Fibroblast of pulmonary artery (primary cell): ENCODE measurements around the gene PLEKHS1.

ENCODE experiments used
- DNase-seq: peaks from one replicate; pipeline ENCODE4 v3.0.0-alpha.2; 2010; ENCODE audit warnings: low read depth
- H3K4me3 ChIP-seq: replicated peaks from 2 replicates; pipeline ENCODE4 v1.5.1; 2011; ENCODE audit warnings: low read depth, mild to moderate bottlenecking, control low read depth, low read length, moderate library complexity
- TF ChIP-seq, protein P1 (sequence below): IDR thresholded peaks from 2 replicates; pipeline ENCODE4 v1.5.1; 2011; ENCODE audit warnings: mild to moderate bottlenecking, control low read depth, low read length, inconsistent platforms; ENCODE audit errors: missing control alignments

The PLEKHS1 gene

DNA sequence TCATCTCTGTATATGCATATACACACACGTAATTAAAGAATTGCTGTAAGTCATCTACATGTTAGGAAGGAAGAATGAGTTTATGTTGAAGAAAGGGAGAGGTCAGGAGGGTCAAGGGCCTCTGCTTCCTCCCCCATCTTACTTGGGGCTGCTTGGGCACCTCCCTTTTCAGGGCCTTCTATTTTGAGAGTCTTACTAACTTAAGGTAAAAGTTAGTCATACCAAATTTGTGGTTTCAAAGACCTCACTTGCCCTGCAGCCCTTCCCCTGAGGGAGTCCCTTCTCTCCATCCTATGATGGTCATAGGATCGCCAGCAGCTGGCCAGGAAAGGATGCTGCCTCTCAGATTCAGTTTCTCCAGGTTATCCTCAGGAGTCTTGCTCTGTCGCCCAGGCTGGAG is 2.6 kb downstream of the PLEKHS1 start:
- no peak overlapping the region for H3K4me3 ChIP-seq
- no peak for DNase-seq
- TF ChIP-seq, protein P1, sequence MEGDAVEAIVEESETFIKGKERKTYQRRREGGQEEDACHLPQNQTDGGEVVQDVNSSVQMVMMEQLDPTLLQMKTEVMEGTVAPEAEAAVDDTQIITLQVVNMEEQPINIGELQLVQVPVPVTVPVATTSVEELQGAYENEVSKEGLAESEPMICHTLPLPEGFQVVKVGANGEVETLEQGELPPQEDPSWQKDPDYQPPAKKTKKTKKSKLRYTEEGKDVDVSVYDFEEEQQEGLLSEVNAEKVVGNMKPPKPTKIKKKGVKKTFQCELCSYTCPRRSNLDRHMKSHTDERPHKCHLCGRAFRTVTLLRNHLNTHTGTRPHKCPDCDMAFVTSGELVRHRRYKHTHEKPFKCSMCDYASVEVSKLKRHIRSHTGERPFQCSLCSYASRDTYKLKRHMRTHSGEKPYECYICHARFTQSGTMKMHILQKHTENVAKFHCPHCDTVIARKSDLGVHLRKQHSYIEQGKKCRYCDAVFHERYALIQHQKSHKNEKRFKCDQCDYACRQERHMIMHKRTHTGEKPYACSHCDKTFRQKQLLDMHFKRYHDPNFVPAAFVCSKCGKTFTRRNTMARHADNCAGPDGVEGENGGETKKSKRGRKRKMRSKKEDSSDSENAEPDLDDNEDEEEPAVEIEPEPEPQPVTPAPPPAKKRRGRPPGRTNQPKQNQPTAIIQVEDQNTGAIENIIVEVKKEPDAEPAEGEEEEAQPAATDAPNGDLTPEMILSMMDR: no peak

DNA sequence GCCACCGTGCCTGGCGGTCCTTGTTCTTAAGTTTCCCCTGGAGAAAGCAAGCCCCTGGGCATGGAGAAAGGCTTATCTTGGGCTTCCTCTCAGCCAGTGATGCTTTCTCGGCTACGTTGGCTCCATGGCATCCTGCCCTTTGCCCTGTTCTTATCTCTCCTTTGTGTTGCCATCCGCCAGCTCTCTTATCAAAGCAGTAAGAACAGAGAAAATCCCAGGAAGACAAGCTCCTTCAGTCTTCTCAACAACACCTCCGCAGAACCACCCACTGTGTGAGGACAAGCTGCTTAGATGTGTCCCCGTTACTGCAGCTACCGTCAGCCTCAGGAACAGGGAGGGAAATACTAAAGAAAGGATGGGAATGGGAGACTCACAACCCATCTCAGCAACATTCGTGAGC is 3.3 kb downstream of the PLEKHS1 start:
- DNase-seq: no peak
- H3K4me3 ChIP-seq: no peak overlapping the region
- TF ChIP-seq, protein P1: no peak

DNA sequence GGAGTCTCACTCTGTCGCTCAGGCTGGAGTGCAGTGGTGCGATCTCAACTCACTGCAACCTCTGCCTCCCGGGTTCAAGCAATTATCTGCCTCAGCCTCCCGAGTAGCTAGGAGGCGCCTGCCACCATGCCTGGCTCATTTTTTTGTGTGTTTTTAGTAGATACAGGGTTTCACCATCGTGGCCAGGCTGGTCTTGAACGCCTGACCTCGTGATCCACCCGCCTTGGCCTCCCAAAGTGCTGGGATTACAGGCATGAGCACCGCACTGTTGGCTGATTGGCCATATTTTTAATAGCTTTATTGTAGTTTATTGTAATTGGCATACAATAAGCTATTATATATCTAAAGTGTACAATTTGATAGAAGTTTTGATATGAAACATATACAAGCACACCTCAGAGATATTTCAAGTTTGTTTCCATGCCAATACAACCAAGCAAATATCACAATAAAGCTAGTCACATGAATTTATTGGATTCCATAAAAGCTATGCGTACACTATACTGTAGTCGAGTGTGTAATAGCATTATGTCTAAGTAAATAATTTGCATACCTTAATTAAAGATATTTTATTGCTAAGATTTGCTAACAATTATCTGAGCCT is 5.6 kb downstream of the PLEKHS1 start:
- DNase-seq: no peak
- no peak overlapping the region for H3K4me3 ChIP-seq
- TF ChIP-seq, protein P1: no peak

DNA sequence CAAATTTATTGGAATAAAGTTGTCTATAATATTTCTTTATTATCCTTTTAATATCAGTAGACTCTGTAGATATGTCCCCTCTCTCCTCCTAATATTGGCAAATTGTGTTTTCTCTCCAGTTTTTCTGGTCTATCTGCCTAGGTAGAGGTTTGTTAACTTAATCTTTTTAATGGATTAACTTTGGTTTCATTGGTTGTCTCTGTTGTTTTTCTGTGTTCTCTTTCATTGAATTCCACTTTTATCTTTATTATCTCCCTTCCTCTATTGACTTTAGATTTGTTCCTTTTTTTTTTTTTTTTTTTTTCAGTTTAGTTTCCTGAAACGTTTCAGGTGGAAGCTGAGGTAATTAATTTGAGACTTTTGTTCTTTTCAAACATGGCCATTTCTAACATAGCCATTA is 10.6 kb downstream of the PLEKHS1 start:
- DNase-seq: no peak
- TF ChIP-seq, protein P1: no peak
- H3K4me3 ChIP-seq: no peak overlapping the region

DNA sequence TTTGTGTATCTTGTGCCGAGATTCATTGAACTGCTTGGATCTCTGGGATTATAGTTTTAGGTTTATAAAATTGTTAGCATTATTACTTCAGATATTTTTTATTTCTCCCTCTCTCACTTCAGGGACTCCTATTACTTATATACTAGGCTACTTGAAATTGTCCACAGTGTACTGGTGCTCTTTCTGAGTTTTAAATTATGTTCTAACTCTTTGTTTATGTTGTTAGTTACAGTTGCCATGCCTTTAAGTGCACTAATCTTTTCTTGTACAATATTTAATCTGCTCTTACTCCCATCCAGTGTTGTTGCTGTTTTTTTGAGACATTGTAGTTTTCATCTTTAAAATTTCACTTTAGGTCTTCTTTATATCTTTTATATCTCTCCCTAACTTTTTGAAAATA is 13.1 kb downstream of the PLEKHS1 start:
- no peak overlapping the region for H3K4me3 ChIP-seq
- no peak for DNase-seq
- TF ChIP-seq, protein P1: no peak

DNA sequence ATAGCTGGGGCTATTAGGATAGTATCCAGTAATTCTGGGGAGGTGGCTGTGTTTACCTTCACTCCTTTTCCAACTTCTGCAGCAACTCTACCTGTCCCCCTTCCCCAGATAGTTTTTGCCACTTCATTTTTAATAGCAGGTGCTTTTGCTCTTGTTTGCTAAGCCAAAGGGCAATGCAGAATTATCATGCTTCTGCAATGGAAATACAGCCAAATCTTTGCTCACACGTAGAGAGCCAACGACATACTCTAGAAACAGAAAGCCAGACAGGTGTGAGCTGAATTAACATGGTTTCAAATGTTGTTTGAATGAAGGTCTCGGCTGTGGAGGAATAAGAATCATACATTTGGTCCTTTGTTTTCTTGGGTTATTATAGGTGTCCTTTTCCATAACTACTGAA is 14.4 kb downstream of the PLEKHS1 start:
- no peak for DNase-seq
- TF ChIP-seq, protein P1: no peak
- H3K4me3 ChIP-seq: no peak overlapping the region

DNA sequence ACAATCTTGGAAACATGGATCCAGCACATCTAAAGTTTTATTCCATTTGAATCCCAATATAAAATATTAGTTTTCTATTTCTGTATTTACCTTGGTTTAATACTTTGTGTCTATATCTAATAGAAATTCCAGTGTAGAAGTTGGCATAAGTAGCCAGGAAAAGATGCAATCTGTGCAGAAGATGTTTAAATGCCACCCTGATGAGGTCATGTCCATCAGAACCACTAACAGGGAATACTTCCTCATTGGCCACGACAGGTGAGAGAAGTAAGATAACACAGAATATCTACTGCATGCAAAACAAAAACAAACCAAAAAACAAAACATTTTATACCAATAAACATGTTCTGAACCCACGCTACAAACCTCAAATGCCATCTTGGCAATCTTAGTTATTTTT is 15.7 kb downstream of the PLEKHS1 start:
- TF ChIP-seq, protein P1: no peak
- no peak for DNase-seq
- no peak overlapping the region for H3K4me3 ChIP-seq
